ENCODE measurements around the gene SHISA8.
A peak's percentile ranks its signal among the peaks of the same experiment; 100 is the strongest.

SHISA8 gene

DNA sequence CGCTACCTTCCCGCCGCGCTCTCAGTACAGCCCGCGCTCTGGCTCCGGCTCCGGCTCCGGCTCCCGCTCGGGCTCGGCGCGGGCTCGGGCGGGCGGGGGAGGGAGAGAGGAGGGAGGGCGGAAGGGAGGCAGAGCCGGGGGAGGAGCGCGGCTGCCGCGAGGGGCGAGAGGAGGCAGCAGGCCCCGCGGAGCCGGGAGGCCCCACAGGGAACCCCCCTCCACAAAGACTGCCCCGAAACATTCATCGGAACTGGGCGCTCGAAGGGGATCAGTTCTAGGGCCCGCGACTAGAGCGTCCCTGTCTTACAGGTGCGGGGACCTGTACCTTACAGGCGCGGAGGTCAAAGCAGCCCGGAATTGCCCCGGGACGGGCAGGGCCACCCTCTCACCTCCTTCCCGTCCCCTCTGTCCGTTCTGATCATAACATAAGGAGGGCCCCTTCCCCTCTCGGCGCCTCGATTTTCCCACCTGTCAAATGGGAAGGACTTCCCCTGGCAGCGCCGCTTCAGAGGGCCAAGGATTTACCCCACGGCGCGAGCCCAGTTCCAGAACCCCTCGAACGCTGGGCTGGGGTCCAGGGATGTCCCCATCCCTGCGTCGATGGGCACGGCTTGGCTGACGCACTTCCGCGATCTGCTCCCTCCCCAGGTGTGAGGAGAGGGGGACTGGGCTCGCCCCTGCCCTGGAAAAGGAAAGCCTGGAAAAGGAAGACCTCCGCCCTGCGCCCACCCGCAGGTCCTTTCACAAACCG, at the start of gene SHISA8:
Gene SHISA8 (minus strand): TSS at position 40 of the 751 bp plus-strand sequence. CDS start 407 bp downstream, outside the sequence.
- TF ChIP-seq, protein P1, sequence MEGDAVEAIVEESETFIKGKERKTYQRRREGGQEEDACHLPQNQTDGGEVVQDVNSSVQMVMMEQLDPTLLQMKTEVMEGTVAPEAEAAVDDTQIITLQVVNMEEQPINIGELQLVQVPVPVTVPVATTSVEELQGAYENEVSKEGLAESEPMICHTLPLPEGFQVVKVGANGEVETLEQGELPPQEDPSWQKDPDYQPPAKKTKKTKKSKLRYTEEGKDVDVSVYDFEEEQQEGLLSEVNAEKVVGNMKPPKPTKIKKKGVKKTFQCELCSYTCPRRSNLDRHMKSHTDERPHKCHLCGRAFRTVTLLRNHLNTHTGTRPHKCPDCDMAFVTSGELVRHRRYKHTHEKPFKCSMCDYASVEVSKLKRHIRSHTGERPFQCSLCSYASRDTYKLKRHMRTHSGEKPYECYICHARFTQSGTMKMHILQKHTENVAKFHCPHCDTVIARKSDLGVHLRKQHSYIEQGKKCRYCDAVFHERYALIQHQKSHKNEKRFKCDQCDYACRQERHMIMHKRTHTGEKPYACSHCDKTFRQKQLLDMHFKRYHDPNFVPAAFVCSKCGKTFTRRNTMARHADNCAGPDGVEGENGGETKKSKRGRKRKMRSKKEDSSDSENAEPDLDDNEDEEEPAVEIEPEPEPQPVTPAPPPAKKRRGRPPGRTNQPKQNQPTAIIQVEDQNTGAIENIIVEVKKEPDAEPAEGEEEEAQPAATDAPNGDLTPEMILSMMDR (IDR thresholded peaks at IDR 0.05): no peak
- Histone ChIP-seq H3K4me3 (ENCODE audit: low read depth, low read length) (no peak within 1 kb of the TSS), H3K27ac (no peak within 1 kb of the TSS), H3K79me2 (no peaks in the 10 kb centered on the region), H3K27me3 (ENCODE audit: control insufficient read depth, insufficient read depth, low read length) (peaks cover 4% of the 10 kb centered on the region), H3K9me3 (ENCODE audit: control insufficient read depth, low read length) (no peaks in the 10 kb centered on the region), H3K9ac (no peak within 1 kb of the TSS), H3K4me2 (ENCODE audit: low read length) (peak within 1 kb of the TSS; percentile 38), H3K36me3 (ENCODE audit: control insufficient read depth, insufficient read depth, low read length) (no peaks in the 10 kb centered on the region), H2AFZ (no peak within 1 kb of the TSS), H3K4me1 (peaks cover 2% of the 10 kb centered on the region)

DNA sequence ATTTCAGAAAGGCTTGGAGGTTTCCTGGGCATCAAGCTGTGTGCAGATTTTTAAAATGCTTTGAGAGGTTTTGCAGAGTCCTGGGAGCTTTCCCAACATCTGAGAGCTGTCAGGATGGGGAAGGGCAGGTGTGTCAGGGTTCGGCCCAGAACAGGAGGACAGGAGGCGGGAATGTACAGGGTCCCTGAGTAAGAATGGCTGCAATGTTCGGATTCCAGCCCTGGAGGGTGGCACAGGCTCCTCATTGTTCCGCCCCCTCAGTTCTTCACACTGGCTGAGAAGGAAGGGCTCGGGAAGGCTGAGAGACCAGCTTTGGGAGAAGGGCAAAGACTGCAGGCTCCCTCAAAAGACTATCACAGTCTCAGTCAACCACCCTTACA, 49.2 kb upstream of the SHISA8 start:
- H3K27ac ChIP-seq: no peak overlapping the region

DNA sequence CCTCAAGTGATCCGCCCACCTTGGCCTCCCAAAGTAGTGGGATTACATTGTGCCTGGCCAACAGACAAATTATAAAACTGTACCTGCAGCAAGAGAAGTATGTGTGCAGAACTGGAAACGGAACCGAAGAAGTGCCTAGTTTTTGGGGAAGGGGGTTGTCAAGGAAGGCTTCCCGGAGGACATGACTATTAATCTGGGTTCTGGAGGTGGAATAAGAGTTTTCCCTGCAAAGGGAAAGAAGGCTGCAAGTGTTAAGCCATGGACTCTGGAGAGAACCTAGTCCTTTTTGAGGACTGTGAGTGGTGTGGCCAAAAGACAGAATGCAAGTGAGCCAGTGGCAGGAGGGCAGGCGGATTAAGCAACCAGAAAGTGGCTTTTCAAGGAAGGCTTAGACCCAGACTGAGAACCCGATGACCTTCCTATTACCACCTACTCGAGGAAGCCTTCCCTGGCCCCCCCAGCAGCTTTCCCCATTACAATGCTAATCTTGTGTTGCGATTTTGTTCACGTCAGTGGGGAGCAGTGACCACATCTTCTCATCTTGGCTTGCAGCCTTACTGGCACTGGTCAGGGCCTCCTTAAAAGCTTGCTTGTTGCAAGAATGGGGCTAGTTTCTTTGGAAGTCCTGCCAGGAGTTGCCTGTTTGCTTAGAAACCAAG, 48.7 kb upstream of the SHISA8 start:
- no peaks in the 10 kb centered on the region for H3K9me3 ChIP-seq (ENCODE audit: control insufficient read depth, low read length)
- H3K4me2 ChIP-seq (ENCODE audit: low read length): no peak overlapping the region
- no peak overlapping the region for H3K9ac ChIP-seq
- H3K36me3 ChIP-seq (ENCODE audit: control insufficient read depth, insufficient read depth, low read length): no peaks in the 10 kb centered on the region
- no peaks in the 10 kb centered on the region for H3K27me3 ChIP-seq (ENCODE audit: control insufficient read depth, insufficient read depth, low read length)
- H3K79me2 ChIP-seq: no peaks in the 10 kb centered on the region
- no peak overlapping the region for H2AFZ ChIP-seq
- peaks cover 3% of the 10 kb centered on the region for H3K4me1 ChIP-seq
- H3K4me3 ChIP-seq (ENCODE audit: low read depth, low read length): no peak overlapping the region
- TF ChIP-seq, protein P1 (IDR thresholded peaks at IDR 0.05): no peak
- no peak overlapping the region for H3K27ac ChIP-seq

More for the DNA sequence above, 49.2 kb upstream of the SHISA8 start:
- Histone ChIP-seq H3K4me3 (ENCODE audit: low read depth, low read length) (no peak overlapping the region), H3K4me2 (ENCODE audit: low read length) (no peak overlapping the region), H3K4me1 (peaks cover 3% of the 10 kb centered on the region), H3K27me3 (ENCODE audit: control insufficient read depth, insufficient read depth, low read length) (no peaks in the 10 kb centered on the region), H3K9ac (no peak overlapping the region), H3K79me2 (no peaks in the 10 kb centered on the region), H3K9me3 (ENCODE audit: control insufficient read depth, low read length) (no peaks in the 10 kb centered on the region), H2AFZ (no peak overlapping the region), H3K36me3 (ENCODE audit: control insufficient read depth, insufficient read depth, low read length) (no peaks in the 10 kb centered on the region)
- TF ChIP-seq, protein P1 (IDR thresholded peaks at IDR 0.05): no peak

DNA sequence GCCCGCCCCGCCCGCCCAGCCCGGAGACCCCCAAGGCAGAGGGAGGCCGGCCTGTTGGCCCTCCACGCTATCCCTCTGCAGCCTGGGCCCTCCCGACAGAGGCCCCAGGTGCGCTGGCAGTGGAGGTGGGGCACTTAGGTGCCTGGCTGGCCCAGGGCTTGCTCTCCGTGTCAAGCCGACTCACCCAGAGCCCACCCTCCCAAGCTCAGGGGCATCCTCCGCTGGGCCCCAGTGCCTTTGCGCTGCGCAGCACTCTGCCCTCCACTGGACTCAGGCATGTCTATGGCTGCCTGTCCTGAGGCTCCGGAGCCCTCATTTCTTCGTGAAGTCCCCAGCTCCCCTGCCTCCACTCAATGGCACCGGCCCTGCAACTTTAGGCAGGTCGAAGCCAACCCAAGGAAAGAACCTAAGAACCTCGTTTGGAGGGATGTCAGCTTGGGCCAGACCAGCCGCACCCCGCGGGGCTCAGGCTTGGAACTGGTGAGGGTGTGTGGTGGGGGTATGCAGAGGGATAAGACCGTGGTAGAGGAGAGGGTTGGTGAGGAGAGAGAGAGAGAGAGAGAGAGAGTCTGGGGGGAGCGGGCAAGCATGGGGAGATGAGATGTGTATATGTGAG, 43.2 kb upstream of the SHISA8 start:
- Histone ChIP-seq H3K4me2 (ENCODE audit: low read length) (no peak overlapping the region), H3K27ac (no peak overlapping the region), H3K4me3 (ENCODE audit: low read depth, low read length) (no peak overlapping the region), H3K27me3 (ENCODE audit: control insufficient read depth, insufficient read depth, low read length) (no peaks in the 10 kb centered on the region), H2AFZ (peak overlapping the region; percentile 60), H3K36me3 (ENCODE audit: control insufficient read depth, insufficient read depth, low read length) (no peaks in the 10 kb centered on the region), H3K9me3 (ENCODE audit: control insufficient read depth, low read length) (no peaks in the 10 kb centered on the region), H3K79me2 (no peaks in the 10 kb centered on the region), H3K4me1 (peaks cover 3% of the 10 kb centered on the region), H3K9ac (no peak overlapping the region)
- TF ChIP-seq, protein P1 (IDR thresholded peaks at IDR 0.05): no peak

Measured in parathyroid adenoma (tissue), 2 donors.